Measurements from ENCODE around the gene PARVG.

PARVG gene, protein sequence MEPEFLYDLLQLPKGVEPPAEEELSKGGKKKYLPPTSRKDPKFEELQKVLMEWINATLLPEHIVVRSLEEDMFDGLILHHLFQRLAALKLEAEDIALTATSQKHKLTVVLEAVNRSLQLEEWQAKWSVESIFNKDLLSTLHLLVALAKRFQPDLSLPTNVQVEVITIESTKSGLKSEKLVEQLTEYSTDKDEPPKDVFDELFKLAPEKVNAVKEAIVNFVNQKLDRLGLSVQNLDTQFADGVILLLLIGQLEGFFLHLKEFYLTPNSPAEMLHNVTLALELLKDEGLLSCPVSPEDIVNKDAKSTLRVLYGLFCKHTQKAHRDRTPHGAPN

DNA sequence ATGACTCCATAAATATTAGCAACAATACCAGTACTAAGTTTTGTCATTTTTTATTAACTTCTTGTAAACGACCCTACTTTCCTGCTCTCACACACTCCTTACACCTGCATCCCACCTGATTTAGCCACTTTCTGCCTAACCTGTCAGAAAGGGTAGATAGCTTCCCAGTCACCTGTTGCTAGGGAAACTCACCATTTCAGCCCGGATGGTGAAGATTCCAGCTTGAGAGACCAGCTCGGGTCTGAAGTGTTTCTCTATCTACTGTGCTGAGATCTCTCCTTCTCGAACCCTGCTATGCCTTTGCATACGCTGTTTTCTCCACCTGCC lies at the start of gene PARVG:
PARVG (plus strand) TSS at position 220 of the 327 bp plus-strand sequence. CDS start 2,405 bp downstream, outside the sequence.
- DNase-seq = no peak

DNA sequence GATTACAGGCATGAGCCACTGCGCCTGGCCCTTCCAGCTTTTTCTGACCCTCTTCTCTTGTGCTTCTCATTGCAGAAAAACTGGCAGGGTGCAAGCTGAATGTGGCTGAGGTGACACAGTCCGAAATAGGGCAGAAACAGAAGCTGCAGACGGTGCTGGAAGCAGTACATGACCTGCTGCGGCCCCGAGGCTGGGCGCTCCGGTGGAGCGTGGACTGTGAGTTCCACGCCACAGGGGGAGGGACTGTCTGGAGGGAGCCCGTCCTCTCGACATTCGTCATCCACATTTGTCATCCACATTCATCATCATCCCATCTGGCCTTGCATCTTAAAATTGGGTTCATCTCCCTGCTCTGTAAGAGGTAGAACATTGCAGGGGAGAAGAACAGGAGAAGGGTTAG lies 49.3 kb upstream of the PARVG start:
- DNase-seq = no peak

- no peak for DNase-seq
Measured at GRCh38 chr22:44131989-44132685, 48.6 kb upstream of the PARVG start.

DNA sequence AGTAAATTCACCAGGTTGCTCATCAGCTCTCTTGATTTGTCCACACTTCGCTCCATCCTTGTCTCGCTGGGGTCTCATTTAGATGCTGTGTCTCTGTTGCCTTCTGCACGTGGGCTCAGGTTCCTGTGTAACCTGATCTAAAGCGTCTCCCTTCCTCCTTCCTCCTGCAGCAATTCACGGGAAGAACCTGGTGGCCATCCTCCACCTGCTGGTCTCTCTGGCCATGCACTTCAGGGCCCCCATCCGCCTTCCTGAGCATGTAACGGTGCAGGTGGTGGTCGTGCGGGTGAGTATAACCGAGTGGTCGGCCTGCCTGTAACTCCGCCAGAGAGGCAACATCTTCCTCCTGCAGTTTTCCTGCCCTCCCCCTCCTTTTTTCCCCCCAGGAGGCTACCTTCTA lies 48.0 kb upstream of the PARVG start:
- peak; percentile 20 for DNase-seq

DNA sequence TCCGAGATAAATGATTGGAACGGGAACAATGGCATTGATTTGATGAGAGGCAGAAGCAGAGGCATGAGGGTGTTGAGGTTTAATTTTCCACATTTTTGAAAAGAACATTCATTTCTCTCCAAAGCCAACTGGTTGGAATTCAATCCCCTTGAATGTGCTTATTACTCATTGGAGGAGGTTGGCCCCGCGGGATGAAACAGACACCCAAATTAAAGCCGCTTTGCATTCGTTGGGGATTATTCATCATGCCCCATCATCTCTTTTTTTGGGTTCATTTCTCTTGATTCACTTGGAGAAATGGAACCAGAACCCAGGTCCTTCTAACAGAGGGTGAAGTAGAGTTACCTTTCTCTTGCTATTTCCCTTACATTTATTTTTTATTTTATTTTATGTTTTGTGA lies 47.6 kb upstream of the PARVG start:
- DNase-seq = no peak

GRCh38 chr22:44133901-44134571 lies 46.7 kb upstream of the PARVG start:
- DNase-seq = no peak

GRCh38 chr22:44136112-44136511 lies 44.6 kb upstream of the PARVG start:
- no peak for DNase-seq

DNA sequence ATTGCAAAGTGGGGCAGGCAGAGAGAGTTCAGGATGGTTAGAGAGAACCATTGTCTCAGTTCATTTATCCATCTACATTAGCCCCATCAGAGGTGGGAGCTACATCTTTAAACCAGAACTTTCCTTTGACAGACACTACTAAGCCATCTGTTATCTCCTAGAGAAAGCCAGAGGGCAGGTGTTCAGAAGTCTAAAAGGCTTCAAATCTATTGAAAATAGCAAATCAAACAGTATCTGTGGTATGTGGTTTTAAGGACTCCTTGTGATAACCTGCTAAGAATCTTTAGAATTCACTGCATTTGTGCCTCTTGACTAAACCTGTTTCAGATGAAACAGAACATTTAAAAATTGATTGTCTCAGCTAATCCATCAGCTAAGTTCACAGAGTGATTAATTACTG lies 43.9 kb upstream of the PARVG start:
- DNase-seq = no peak

DNA sequence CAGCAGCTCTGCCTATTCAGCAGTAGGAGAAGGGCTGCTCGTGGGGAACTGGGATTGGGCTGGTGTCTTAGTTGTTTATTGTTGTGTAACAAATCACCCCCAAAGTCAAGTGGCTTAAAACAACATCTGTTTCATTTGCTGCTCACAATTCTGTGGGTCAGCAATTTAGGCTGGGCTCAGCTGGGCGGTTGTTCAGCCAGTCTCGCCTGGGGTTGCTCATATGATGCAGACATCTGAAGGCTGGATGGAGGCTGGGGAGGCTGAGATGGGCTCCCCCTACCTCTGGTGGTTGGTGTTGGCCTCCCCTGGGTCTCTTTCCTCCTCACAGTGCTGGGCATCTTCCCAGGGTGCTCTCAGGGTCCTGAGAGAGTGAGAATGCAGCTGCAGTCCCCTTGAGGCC lies 43.3 kb upstream of the PARVG start:
- no peak for DNase-seq

- peak; percentile 62 for DNase-seq
Measured at GRCh38 chr22:44139773-44140172, 41.0 kb upstream of the PARVG start.

GRCh38 chr22:44142421-44143104 lies 38.2 kb upstream of the PARVG start:
- peak; percentile 31 for DNase-seq

GRCh38 chr22:44143105-44143474 lies 37.6 kb upstream of the PARVG start:
- peak; percentile 32 for DNase-seq

GRCh38 chr22:44143579-44143978 lies 37.1 kb upstream of the PARVG start:
- no peak for DNase-seq

DNA sequence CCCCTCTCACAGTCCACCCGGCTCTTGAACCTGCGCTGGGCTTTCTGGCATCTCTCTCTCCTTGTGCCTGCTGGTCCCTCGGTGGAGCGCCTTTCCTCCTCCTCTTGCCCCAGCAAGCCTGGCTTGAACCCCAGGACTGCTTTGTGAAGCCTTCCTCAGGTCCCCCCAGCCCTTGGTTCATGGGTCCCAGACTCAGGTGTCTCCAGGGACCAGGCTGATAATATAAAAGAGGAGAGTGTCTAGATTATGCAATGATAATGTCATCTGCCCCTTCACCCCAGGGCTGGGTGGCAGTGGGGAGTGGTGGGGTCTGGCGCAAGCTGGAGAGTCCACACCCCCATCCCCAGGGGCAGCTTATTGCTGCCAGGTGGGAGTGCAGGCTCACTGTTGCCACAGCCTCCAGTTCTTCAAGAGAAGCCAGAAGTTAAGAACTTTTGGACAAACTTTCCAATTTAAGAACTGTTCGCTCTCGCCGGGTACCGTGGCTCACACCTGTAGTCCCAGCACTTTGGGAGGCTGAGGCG lies 36.6 kb upstream of the PARVG start:
- DNase-seq = no peak

DNA sequence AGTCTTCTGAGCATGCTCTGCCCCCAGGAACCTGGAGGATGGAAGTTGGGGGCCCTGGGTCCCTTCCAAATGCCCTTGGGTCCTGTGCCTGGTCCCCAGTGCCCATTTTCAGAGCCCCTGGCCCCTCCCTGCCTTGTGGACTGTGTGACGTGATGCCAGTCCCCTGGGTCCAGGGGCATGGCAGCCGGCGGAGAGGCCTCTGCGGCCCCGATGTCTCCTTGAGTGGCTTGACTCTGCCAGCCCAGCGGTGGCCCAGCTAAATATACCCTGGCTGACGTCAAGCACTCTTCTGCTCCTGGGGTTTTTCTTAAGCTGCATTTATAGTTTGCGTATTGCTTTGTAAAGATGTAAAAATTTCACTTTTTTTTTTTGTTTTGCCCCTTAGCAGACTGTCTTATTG lies 35.2 kb upstream of the PARVG start:
- no peak for DNase-seq

DNA sequence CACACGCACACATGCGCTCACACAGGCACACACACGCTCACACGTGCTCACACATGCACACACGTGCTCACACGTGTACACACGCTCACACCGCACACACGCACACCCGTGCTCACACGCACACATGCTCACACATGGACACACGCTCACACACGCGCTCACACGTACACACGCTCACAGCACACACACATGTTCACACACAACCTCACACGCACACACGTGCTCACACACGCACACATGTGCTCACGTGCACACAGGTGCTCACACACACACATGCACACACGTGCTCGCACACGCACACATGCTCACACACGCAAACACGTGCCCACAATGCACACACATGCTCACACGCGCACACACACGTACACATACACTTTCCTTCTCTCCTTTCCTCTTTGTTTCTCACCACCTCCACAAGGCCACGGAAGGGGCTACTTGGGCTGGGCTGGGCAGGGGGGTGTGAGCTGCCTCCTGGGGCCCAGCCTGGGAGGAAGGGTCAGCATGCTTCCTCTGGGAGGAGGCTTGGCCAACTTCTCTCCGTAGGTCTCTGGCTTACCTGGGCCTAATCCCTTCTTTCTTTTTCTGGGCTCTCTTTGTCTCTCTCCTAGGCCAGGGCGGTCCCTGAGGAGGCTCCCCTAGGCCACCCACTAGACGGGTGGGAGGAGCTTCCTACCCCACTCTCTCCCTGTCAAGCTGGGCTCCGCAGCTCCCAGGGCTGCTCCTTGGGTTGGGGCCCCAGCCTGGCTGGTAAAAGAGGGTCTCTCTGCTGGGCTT lies 34.5 kb upstream of the PARVG start:
- no peak for DNase-seq

GRCh38 chr22:44147008-44147645 lies 33.6 kb upstream of the PARVG start:
- DNase-seq = no peak

- DNase-seq = no peak
Measured at GRCh38 chr22:44147821-44148574, 32.7 kb upstream of the PARVG start.

- DNase-seq = no peak
Measured at GRCh38 chr22:44151676-44152075, 29.0 kb upstream of the PARVG start.

DNA sequence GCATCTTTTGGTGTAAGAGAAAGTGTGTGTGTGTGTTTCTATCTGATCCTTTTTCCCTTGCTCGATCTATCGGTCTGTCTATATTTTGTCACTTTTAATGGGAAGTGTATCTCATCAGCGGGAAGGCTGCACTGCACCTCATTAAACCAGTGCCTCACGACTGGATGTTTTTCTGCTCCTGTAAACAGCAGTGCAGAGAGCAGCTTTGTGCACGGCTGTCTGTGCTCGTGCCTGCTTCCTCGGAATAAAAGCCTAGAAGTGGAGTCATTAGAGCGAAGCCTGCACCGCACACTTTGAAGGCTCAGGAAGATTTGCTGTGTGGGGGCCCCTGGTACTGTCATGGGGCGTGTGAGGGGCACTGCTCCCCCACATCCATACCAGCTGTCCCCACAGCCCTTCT lies 27.0 kb upstream of the PARVG start:
- DNase-seq = no peak

DNA sequence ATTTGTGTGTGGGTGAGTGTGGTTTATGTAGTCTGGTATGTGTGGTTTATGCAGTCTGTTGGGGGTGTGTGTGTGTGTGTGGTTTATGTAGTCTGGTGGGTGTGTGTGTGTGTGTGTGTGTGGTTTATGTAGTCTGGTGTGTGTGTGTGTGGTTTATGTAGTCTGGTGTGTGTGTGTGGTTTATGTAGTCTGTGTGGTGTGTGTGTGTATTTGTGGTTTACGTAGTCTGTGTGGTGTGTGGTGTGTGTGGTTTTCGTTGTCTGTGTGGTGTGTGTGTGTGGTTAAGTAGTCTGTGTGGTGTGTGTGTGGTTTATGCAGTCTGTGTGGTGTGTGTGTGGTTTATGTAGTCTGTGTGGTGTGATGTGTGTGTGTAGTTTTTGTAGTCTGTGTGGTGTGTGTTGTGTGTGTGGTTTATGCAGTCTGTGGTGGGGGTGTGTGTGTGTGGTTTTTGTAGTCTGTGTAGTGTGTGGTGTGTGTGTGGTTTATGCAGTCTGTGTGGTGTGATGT lies 26.2 kb upstream of the PARVG start:
- no peak for DNase-seq
